Fibroblast of lung (primary cell): Measurements from ENCODE around the gene MT1HL1. TPM values are rescaled to one million over a fixed set of nuclear protein-coding genes. Genes with fewer than 3 reads are reported as not detected.

Source experiments
- DNase-seq, 2 donors: peaks; one replicate each; pipeline versions ENCODE4 v3.0.0 to v3.0.0-alpha.2; 2010; ENCODE audit warnings: low read depth in 2 of 2
- H2AFZ ChIP-seq: 2 replicates; pipeline ENCODE4 v1.5.1; 2012; ENCODE audit warnings: low read length, control low read depth, inconsistent platforms
- H3K27ac ChIP-seq: 2 replicates; pipeline ENCODE4 v1.5.1; 2011; ENCODE audit warnings: low read length, control low read depth; ENCODE audit not compliant: insufficient read depth
- H3K27me3 ChIP-seq: 2 replicates; pipeline ENCODE4 v1.5.1; 2011; ENCODE audit warnings: mild to moderate bottlenecking, low read length; ENCODE audit not compliant: control insufficient read depth, insufficient read depth
- H3K36me3 ChIP-seq: 2 replicates; pipeline ENCODE4 v1.5.1; 2011; ENCODE audit warnings: low read length; ENCODE audit not compliant: control insufficient read depth, insufficient read depth
- H3K4me1 ChIP-seq: 2 replicates; pipeline ENCODE4 v1.5.1; 2011; ENCODE audit warnings: low read length; ENCODE audit not compliant: control insufficient read depth, insufficient read depth; ENCODE audit errors: extremely low read depth
- H3K4me2 ChIP-seq: 2 replicates; pipeline ENCODE4 v1.5.1; 2011; ENCODE audit warnings: low read length, control low read depth; ENCODE audit not compliant: insufficient read depth; ENCODE audit errors: extremely low read depth
- H3K4me3 ChIP-seq, 4 experiments: fragments of 200-600 bp in 1 of 4; sonication (generic) in 1 of 4; replicated peaks in 1 of 4; 2 replicates each; pipeline ENCODE4 v1.5.1; 2011 to 2016; ENCODE audit warnings: low read length in 4 of 4, low read depth in 3 of 4, mild to moderate bottlenecking in 3 of 4, control low read depth in 2 of 4, inconsistent platforms in 1 of 4, mixed read lengths in 1 of 4; ENCODE audit not compliant: insufficient read depth in 1 of 4; ENCODE audit errors: control extremely low read depth in 1 of 4
- H3K79me2 ChIP-seq: 2 replicates; pipeline ENCODE4 v1.5.1; 2012; ENCODE audit warnings: mild to moderate bottlenecking, low read length, inconsistent platforms; ENCODE audit not compliant: control insufficient read depth, insufficient read depth
- H3K9ac ChIP-seq: 2 replicates; pipeline ENCODE4 v1.5.1; 2011; ENCODE audit warnings: mild to moderate bottlenecking, low read length, control low read depth; ENCODE audit not compliant: insufficient read depth
- H3K9me3 ChIP-seq: 2 replicates; pipeline ENCODE4 v1.5.1; 2012; ENCODE audit warnings: low read depth, low read length; ENCODE audit not compliant: control insufficient read depth, insufficient read depth
- H4K20me1 ChIP-seq: 2 replicates; pipeline ENCODE4 v1.5.1; 2011; ENCODE audit warnings: low read length; ENCODE audit not compliant: control insufficient read depth, insufficient read depth; ENCODE audit errors: extremely low read depth
- EZH2 ChIP-seq: IDR thresholded peaks from 2 replicates; pipeline ENCODE4 v1.5.1; 2012; ENCODE audit warnings: low read length, control low read depth, mild to moderate bottlenecking; ENCODE audit errors: missing control alignments
- polyA plus RNA-seq, 2 donors: library from polyadenylated mRNA; depleted of rRNA in 1 of 2; stranded (reverse) in 1 of 2; unstranded in 1 of 2; fragments of >200 nt; gene quantifications; 2 replicates each; pipeline ENCODE4 v1.2.1, GENCODE V29; 2011 to 2012; ENCODE audit warnings: missing spikeins in 1 of 2
- total RNA-seq: library from RNA; depleted of rRNA; stranded (reverse); fragments of >200 nt; gene quantifications from 2 replicates; pipeline ENCODE4 v1.2.1, GENCODE V29; 2014
- TF ChIP-seq, protein P1 (sequence below), 2 donors: IDR thresholded peaks in 1 of 2; conservative IDR thresholded peaks in 1 of 2; 1 replicate in 1 of 2; 2 replicates in 1 of 2; pipeline ENCODE4 v1.5.1; 2011 to 2012; ENCODE audit warnings: low read length in 2 of 2, control low read depth in 1 of 2, inconsistent platforms in 1 of 2, low read depth in 1 of 2, mild to moderate bottlenecking in 1 of 2

MT1HL1 gene
- total and polyA plus RNA-seq, 2 donors (not counting 1 experiment from before 2014, with no cell fraction given): not detected

DNA sequence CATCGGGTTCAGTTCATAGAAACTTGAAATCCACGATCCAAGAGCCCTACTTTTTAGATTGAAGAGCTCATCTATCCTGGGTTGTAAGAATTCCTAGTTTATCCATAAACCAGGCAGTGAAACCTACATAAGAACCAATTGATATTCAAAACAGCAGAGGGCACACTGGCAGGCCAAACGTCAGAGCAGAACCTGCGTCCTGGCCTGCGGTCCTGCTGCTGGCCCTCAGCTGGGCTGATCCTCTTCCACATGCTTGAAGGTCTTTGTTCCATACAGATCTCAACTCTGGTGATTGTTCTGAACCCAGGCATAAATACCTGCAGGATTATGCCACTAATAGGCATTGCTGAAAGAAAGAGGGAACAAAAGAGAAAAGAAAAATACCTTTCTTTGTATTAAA, 47.0 kb downstream of the MT1HL1 start:
- Histone ChIP-seq H3K9ac (no peak overlapping the region), H3K9me3 (no peaks in the 10 kb centered on the region), H4K20me1 (no peaks in the 10 kb centered on the region), H3K27me3 (no peaks in the 10 kb centered on the region), H3K36me3 (no peaks in the 10 kb centered on the region), H3K27ac (no peak overlapping the region), H3K4me2 (no peak overlapping the region), H2AFZ (no peak overlapping the region), H3K4me1 (no peaks in the 10 kb centered on the region), H3K4me3 (no peak overlapping the region), H3K79me2 (no peaks in the 10 kb centered on the region)
- DNase-seq: no peak
- no peak for TF ChIP-seq EZH2
- TF ChIP-seq, protein P1, sequence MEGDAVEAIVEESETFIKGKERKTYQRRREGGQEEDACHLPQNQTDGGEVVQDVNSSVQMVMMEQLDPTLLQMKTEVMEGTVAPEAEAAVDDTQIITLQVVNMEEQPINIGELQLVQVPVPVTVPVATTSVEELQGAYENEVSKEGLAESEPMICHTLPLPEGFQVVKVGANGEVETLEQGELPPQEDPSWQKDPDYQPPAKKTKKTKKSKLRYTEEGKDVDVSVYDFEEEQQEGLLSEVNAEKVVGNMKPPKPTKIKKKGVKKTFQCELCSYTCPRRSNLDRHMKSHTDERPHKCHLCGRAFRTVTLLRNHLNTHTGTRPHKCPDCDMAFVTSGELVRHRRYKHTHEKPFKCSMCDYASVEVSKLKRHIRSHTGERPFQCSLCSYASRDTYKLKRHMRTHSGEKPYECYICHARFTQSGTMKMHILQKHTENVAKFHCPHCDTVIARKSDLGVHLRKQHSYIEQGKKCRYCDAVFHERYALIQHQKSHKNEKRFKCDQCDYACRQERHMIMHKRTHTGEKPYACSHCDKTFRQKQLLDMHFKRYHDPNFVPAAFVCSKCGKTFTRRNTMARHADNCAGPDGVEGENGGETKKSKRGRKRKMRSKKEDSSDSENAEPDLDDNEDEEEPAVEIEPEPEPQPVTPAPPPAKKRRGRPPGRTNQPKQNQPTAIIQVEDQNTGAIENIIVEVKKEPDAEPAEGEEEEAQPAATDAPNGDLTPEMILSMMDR (conservative IDR thresholded peaks at IDR 0.05 in 1 of 2, IDR thresholded peaks at IDR 0.05 in 1 of 2; ENCODE audit: low read depth in 1 of 2, low read length in 2 of 2): no peak

Other genes with a start within 250 kb of the MT1HL1 start
- gene MTR, start 209.1 kb downstream of the MT1HL1 start, total RNA-seq: 30.3 and 32.2 TPM in 2 replicates
- gene MTR, start 209.1 kb downstream of the MT1HL1 start, polyA plus RNA-seq: 16.9 and 20.0 TPM in 2 replicates
- 0.17 and 0.51 TPM in 2 replicates for gene RYR2, start 37.7 kb upstream of the MT1HL1 start, total RNA-seq
- 0.06 TPM in 1 of 2 replicates, not detected in the other for gene RYR2, start 37.7 kb upstream of the MT1HL1 start, polyA plus RNA-seq